Epithelial cell of proximal tubule (primary cell): ENCODE results near the gene SGF29. TPM values are rescaled to one million over a fixed set of nuclear protein-coding genes. Genes with fewer than 3 reads are reported as not detected.
"Not testable (repeated sequence)": the region's sequence is repeated elsewhere in the genome, so short reads cannot be mapped to it uniquely, and the experiment has no call there.

Experiments used
- DNase-seq: peaks from one replicate; pipeline ENCODE4 v3.0.0-alpha.2; 2011; ENCODE audit warnings: low read depth
- H3K4me3 ChIP-seq: 2 replicates; pipeline ENCODE4 v1.5.1; 2011; ENCODE audit warnings: low read depth, mild to moderate bottlenecking, low read length
- total RNA-seq: library from RNA; depleted of rRNA; stranded (reverse); fragments of >200 nt; gene quantifications from 2 replicates; pipeline ENCODE4 v1.2.3, GENCODE V29; 2015
- TF ChIP-seq, protein P1 (sequence below): conservative IDR thresholded peaks from 2 replicates; pipeline ENCODE4 v1.5.1; 2012; ENCODE audit warnings: low read depth, mild to moderate bottlenecking, low read length

SGF29 gene
- total RNA-seq, 1 donor from 2014 or later: 17.4 TPM

DNA sequence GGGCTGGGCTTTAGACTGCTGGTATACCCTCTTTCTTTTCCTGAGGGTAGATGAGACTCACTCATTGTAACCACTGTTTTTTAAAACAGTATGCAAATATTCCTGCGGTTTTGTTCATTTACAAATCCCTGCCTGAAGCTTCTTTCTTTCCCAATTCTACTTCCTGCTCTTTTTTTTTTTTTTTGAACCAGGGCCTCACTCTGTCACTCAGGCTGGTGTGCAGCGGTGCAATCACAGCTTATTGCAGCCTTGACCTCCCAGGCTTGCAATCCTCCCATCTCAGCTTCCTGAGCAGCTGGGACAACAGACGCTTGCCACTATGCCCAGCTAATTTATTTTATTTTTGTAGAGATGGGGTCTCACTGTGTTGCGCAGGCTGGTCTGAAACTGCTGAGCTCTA is 64.2 kb downstream of the SGF29 start:
- DNase-seq: no peak
- TF ChIP-seq, protein P1, sequence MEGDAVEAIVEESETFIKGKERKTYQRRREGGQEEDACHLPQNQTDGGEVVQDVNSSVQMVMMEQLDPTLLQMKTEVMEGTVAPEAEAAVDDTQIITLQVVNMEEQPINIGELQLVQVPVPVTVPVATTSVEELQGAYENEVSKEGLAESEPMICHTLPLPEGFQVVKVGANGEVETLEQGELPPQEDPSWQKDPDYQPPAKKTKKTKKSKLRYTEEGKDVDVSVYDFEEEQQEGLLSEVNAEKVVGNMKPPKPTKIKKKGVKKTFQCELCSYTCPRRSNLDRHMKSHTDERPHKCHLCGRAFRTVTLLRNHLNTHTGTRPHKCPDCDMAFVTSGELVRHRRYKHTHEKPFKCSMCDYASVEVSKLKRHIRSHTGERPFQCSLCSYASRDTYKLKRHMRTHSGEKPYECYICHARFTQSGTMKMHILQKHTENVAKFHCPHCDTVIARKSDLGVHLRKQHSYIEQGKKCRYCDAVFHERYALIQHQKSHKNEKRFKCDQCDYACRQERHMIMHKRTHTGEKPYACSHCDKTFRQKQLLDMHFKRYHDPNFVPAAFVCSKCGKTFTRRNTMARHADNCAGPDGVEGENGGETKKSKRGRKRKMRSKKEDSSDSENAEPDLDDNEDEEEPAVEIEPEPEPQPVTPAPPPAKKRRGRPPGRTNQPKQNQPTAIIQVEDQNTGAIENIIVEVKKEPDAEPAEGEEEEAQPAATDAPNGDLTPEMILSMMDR: no peak
- no peak overlapping the region for H3K4me3 ChIP-seq

DNA sequence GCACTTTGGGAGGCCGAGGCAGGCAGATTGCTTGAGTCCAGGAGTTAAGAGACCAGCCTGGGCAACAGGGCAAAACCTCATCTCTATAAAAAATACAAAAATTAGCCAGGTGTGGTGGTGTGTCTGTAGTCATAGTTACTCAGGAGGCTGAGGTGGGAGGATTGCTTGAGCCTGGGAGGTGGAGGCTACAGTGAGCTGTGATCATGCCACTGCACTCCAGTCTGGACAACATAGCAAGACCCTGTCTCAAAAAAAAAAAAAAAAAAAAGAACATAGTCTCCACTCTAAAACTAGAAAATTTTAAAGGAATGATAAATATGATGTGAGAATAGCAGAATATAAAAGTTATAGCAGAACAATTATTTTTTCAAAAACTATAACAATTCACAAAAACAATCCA is 66.6 kb downstream of the SGF29 start:
- DNase-seq, H3K4me3 ChIP-seq: not testable (repeated sequence)

DNA sequence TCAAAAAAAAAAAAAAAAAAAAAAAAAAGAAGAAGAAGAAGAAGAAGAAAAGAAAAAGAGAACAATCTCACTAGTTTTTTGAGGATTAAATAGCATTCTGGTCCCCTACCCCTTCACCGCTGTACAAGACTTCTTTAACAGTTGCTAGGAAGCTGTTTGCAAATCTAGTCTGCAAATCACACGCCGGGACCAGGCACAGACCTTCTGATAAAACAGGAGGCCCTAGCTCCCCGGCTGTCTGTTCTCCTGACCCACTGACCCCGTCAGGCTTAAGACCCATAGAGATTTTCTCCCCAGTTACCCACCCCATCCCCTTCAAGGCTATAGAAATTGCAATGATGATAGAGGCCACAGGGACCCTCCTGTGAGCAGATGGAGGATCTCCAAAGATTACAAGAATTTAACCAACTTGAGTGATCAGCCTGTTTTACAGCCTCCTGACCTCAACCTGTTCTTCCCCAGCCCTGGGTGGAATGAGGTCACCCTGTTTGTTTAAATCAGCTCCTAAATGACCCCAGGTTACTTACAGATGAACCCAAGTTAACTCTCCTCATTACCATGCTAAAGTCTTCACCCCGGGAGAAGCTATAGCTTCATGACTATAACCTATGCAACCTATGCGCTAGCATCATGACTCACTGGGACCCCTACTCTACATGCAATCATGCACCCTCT is 67.9 kb downstream of the SGF29 start:
- DNase-seq: no peak
- no peak overlapping the region for H3K4me3 ChIP-seq
- TF ChIP-seq, protein P1: no peak

DNA sequence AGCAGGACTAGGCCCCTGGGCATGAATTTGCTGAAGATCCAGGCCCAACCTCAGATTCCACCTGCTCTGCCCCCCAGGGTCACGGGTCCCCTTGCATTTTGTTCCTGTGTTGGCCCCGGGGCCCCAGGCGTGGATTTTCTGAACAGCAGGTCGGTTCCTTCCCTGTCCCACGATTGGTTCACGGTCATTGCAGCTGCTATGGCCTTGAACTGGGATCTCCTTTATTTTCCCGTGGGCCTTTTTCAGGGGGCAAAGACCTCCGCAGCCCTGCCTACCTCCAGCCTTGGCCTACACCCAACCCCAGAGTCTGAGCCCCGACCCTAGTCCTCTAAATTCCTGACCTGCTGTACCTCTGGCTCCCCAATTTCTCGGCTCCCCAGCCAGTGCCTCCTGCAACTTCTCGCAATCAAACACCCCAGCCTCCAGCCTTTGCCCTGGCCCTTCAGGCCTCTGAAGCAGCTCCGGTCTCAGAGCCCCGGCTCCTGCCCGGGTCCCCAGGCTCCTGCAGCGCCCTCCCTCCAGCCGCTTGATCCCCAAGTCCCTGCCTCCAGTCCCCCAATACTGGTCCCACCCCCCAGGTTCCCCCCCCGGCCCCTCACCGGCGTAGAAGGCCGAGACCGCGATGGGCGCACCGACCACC is 68.9 kb downstream of the SGF29 start:
- peak overlapping the region; percentile 54 for H3K4me3 ChIP-seq
- DNase-seq: not testable (repeated sequence)

DNA sequence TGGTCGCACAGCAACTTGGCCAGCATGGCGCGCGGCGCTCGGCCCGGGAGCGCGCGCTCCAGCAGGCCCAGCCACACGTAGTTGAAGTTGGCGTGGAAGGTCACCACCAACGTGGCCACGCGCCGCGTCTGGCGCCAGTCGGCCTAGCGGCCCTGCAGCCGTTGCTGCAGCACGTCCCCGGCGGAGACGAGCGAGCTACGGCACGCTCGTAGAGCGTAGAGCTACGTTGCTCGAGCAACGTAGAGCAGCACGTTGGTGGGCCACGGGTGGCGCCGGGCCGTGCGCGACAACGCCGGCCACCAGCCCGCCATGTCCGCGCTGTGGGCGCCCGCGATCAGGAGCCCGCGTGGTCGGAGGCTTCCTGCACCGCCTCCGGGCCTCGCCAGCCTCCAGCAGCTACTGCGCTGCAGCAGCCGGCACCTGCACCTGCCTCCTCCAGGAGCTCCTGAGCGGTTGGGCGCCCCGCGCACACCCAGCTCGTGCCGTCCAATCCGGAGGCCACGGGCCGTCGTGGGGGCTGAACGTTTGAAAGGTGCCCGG is 69.5 kb downstream of the SGF29 start:
- peak overlapping the region; percentile 54 for H3K4me3 ChIP-seq
- TF ChIP-seq, protein P1: no peak
- no peak for DNase-seq

DNA sequence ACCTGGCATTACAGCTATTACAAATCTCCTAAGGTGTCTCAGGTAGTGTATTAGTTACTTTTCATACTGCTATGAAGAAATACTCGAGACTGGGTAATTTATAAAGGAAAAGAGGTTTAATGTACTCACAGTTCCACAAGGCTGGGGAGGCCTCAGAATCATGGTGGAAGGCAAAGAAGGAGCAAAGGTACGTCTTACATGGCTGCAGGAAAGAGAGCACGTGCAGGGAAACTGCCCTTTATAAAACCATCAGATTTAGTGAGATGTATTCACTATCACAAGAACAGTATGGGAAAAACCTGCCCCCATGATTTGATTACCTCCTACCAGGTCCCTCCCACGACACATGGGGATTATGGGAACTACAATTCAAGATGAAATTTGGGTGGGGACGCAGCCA is 77.2 kb downstream of the SGF29 start:
- DNase-seq: not testable (repeated sequence)

DNA sequence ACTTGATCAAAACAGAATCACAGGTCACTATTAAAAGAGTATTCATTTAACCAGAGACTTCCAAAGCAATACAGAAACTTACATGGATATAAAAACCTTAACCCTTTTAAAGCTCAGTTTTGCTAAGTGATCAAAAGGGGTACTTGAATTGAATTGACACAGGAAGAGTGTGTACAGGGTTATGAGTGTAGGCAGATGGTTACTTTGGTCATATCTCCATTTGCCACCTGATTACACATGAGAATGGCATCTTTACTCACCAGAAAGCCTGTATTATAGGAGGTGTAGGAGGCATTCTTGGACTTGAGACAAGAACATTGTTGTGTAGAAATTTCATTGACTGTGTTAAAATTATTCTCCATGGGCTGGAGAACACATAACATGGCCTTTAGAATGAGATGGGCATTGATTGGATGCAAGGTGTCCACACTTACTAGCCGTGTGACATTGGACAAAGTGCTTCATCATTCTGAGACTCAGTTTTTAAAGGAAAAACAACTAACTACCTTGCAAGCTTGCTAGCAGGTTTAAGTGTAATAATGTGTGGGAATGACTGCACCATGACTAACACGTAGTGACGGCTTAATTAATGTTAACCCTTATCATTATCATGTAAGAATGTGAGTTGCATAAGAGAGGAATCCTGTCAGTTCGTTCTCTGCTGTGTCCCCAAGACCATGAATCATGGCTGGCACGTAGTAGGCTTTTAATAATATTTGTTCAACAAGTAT is 82.5 kb downstream of the SGF29 start:
- not testable (repeated sequence) for H3K4me3 ChIP-seq
- DNase-seq: peak; percentile 88

More for the DNA sequence above, 77.2 kb downstream of the SGF29 start:
- not testable (repeated sequence) for H3K4me3 ChIP-seq

DNA sequence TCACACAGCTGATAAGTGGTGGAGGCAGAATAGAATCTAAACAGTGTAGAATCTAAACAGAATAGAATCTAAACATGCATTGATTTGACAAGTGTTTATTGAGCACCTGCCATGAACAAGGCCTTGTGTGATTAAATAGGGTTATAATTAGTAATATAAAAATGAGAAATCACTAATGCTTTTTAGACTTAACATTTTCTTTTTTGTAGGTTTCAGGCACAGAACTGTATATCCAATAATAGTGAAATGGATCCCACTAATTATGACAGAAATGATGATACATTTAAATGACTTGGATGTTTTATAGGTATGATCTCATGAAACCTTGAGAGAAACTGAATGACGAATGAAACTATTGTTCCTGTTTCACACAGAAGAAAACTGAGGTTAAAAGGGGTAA is 84.0 kb downstream of the SGF29 start, which contains the start of gene NPIPB8:
Gene NPIPB8, plus strand, starts transcription at position 301 of the 400 bp plus-strand sequence. CDS start 296 bp downstream, outside the sequence.
- not testable (repeated sequence) for H3K4me3 ChIP-seq, DNase-seq

DNA sequence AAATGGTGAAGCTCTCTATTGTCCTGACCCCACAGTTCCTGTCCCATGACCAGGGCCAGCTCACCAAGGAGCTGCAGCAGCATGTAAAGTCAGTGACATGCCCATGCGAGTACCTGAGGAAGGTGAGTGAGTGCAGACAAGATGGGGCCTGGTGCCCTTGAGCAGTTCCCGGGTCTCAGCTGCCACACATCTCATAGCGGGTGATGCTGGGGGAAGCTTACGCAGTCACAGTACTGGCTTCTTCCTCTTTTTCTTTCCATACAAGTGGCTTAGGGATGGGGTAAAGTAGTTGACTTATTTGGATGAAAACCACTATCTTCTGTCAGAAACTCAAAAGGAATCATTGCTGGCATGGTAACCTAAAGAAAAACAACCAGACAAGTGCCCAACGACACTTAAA is 84.6 kb downstream of the SGF29 start:
- not testable (repeated sequence) for DNase-seq, H3K4me3 ChIP-seq

DNA sequence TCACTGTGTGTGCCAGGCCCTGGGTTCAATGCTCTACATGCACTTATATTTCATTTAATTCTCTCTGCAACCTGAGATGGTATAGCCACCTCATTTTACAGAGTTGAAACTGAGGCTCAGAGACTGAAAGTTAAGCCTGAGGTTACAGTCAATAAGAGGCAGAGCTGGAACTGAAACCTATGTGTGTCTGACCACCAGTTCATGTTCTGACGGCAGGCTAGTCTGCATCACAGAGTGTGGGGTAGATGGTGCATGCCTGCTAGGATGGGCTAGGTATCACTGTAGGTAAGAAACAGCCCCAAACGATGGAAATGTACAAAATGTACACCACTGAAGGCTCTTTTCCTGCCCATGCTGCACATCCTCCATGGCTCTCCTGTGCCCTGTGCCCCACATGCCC is 86.2 kb downstream of the SGF29 start:
- H3K4me3 ChIP-seq, DNase-seq: not testable (repeated sequence)

Other genes starting within 250 kb of the SGF29 start
- 0.07 and 0.29 TPM in 2 replicates for gene NPIPB6, start 190.4 kb upstream of the SGF29 start, total RNA-seq
- 132 and 175 TPM in 2 replicates for gene EIF3CL, start 150.1 kb upstream of the SGF29 start, total RNA-seq
- gene NPIPB7, start 81.6 kb upstream of the SGF29 start, total RNA-seq: not detected in 2 replicates
- 15.5 and 16.0 TPM in 2 replicates for gene CLN3, start 61.8 kb upstream of the SGF29 start, total RNA-seq
- gene APOBR, start 59.3 kb upstream of the SGF29 start, total RNA-seq: not detected in 2 replicates
- gene IL27, start 47.1 kb upstream of the SGF29 start, total RNA-seq: not detected in 2 replicates
- gene NUPR1, start 14.9 kb upstream of the SGF29 start, total RNA-seq: not detected in 2 replicates
- 0.17 TPM in 1 of 2 replicates, not detected in the other for gene SULT1A2, start 43.1 kb downstream of the SGF29 start, total RNA-seq
- gene SULT1A1, start 56.1 kb downstream of the SGF29 start, total RNA-seq: 0.72 and 8.6 TPM in 2 replicates
- not detected in 2 replicates for gene NPIPB8, start 84.1 kb downstream of the SGF29 start, total RNA-seq
- gene EIF3C, start 157.5 kb downstream of the SGF29 start, total RNA-seq: 178 and 287 TPM in 2 replicates
- not detected in 2 replicates for gene NPIPB9, start 197.9 kb downstream of the SGF29 start, total RNA-seq